Measurements from ENCODE around the gene ATP11A. TPM values are rescaled to one million over a fixed set of nuclear protein-coding genes. Genes with fewer than 3 reads are reported as not detected.

Gene ATP11A
- total RNA-seq, 1 experiment from 2014 or later = 8.7 TPM

GRCh38 chr13:112657850-112658445, 31.9 kb upstream of the ATP11A start:
- no peak overlapping the region for H3K9ac ChIP-seq (ENCODE audit: low read length)
- ChIA-PET POLR2A (ENCODE audit: unreplicated experiment) (no interaction called here), CTCF (no interaction called here)
- DNase-seq (peak; percentile 63), ATAC-seq (peak; percentile 85)
- TF ChIP-seq EZH2 (IDR thresholded peaks at IDR 0.05; ENCODE audit: low read length, unreplicated experiment) (no peak), EZH2phosphoT487 (IDR thresholded peaks at IDR 0.05; ENCODE audit: borderline replicate concordance, low read length) (no peak), CTCF (conservative IDR thresholded peaks at IDR 0.05; ENCODE audit: low read depth, low read length) (no peak)
- peak overlapping the region; percentile 33 for H3K4me2 ChIP-seq (ENCODE audit: low read length)
- H3K27ac ChIP-seq (ENCODE audit: low read length) = peak overlapping the region; percentile 17; the same call in 1 of the 2 replicates
- H3K9me2 ChIP-seq (replicated peaks; ENCODE audit: low read length) = no peaks in the 10 kb centered on the region
- H3K4me1 ChIP-seq (ENCODE audit: insufficient read depth, low read length) = peaks cover 8% of the 10 kb centered on the region
- H3K4me3 ChIP-seq (ENCODE audit: low read length) = no peak overlapping the region
- BruUV-seq (replicated peaks) = no TSS peak
- H3K27me3 ChIP-seq (ENCODE audit: low read length) = no peaks in the 10 kb centered on the region
- no peaks in the 10 kb centered on the region for H4K20me1 ChIP-seq (ENCODE audit: low read length)
- no peaks in the 10 kb centered on the region for H3K9me3 ChIP-seq (ENCODE audit: low read length)
- peak overlapping the region; percentile 57 for H2AFZ ChIP-seq (ENCODE audit: low read length)
- intact Hi-C loops (cut with micrococcal nuclease) = no loop called here
- H3K79me2 ChIP-seq (ENCODE audit: low read length) = no peaks in the 10 kb centered on the region
- H3K36me3 ChIP-seq (ENCODE audit: low read depth, low read length) = no peaks in the 10 kb centered on the region
- no peaks in the 10 kb centered on the region for H3F3A ChIP-seq (ENCODE audit: low read length, unreplicated experiment)

- ChIA-PET POLR2A (ENCODE audit: unreplicated experiment) (no interaction called here), CTCF (no interaction called here)
- BruUV-seq (replicated peaks) = no TSS peak
- Histone ChIP-seq H3K4me2 (ENCODE audit: low read length) (no peak overlapping the region), H3K36me3 (ENCODE audit: low read depth, low read length) (no peaks in the 10 kb centered on the region), H3K4me3 (ENCODE audit: low read length) (no peak overlapping the region), H3K9me3 (ENCODE audit: low read length) (no peaks in the 10 kb centered on the region), H3K9me2 (replicated peaks; ENCODE audit: low read length) (no peaks in the 10 kb centered on the region), H3K27me3 (ENCODE audit: low read length) (no peaks in the 10 kb centered on the region), H3K79me2 (ENCODE audit: low read length) (no peaks in the 10 kb centered on the region), H3K9ac (ENCODE audit: low read length) (no peak overlapping the region), H4K20me1 (ENCODE audit: low read length) (no peaks in the 10 kb centered on the region), H3F3A (ENCODE audit: low read length, unreplicated experiment) (no peaks in the 10 kb centered on the region), H2AFZ (ENCODE audit: low read length) (no peak overlapping the region; the same call in 1 of the 2 replicates), H3K4me1 (ENCODE audit: insufficient read depth, low read length) (peaks cover 8% of the 10 kb centered on the region), H3K27ac (ENCODE audit: low read length) (peak overlapping the region; percentile 17; the same call in 1 of the 2 replicates)
- no peak for TF ChIP-seq EZH2 (IDR thresholded peaks at IDR 0.05; ENCODE audit: low read length, unreplicated experiment)
- no peak for TF ChIP-seq EZH2phosphoT487 (IDR thresholded peaks at IDR 0.05; ENCODE audit: borderline replicate concordance, low read length)
- no peak for TF ChIP-seq CTCF (conservative IDR thresholded peaks at IDR 0.05; ENCODE audit: low read depth, low read length)
- no peak for DNase-seq
- ATAC-seq = no peak
- intact Hi-C loops (cut with micrococcal nuclease) = no loop called here
Observed at GRCh38 chr13:112658808-112659207, 31.0 kb upstream of the ATP11A start.

DNA sequence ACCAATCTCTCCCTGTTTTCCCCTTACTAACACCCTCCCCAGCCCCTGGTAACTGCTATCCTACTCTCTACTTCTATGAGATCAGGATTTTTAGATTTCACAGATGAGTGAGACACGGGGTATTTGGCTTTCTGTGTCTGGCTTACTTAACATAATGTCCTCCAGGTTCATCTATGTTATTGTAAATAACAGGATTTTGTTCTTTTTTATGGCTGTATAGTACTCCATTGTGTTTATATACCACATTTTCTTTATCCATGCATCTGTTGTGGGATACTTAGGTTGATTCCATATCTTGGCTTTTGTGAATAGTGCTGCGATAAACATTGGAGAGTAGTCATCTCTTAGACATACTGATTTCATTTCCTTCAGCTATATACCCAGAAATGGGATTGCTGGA, 28.5 kb upstream of the ATP11A start:
- Histone ChIP-seq H3K4me1 (ENCODE audit: insufficient read depth, low read length) (peaks cover 8% of the 10 kb centered on the region), H2AFZ (ENCODE audit: low read length) (no peak overlapping the region), H3K9ac (ENCODE audit: low read length) (no peak overlapping the region), H3K9me2 (replicated peaks; ENCODE audit: low read length) (no peaks in the 10 kb centered on the region), H3K9me3 (ENCODE audit: low read length) (no peaks in the 10 kb centered on the region), H4K20me1 (ENCODE audit: low read length) (no peaks in the 10 kb centered on the region), H3K4me2 (ENCODE audit: low read length) (no peak overlapping the region), H3K27ac (ENCODE audit: low read length) (no peak overlapping the region), H3K36me3 (ENCODE audit: low read depth, low read length) (no peaks in the 10 kb centered on the region), H3K4me3 (ENCODE audit: low read length) (no peak overlapping the region), H3K27me3 (ENCODE audit: low read length) (no peaks in the 10 kb centered on the region), H3K79me2 (ENCODE audit: low read length) (no peaks in the 10 kb centered on the region), H3F3A (ENCODE audit: low read length, unreplicated experiment) (no peaks in the 10 kb centered on the region)
- ChIA-PET POLR2A (ENCODE audit: unreplicated experiment) (no interaction called here), CTCF (no interaction called here)
- TF ChIP-seq CTCF (conservative IDR thresholded peaks at IDR 0.05; ENCODE audit: low read depth, low read length) (no peak), EZH2 (IDR thresholded peaks at IDR 0.05; ENCODE audit: low read length, unreplicated experiment) (no peak), EZH2phosphoT487 (IDR thresholded peaks at IDR 0.05; ENCODE audit: borderline replicate concordance, low read length) (no peak)
- intact Hi-C loops (cut with micrococcal nuclease) = no loop called here
- BruUV-seq (replicated peaks) = no TSS peak
- ATAC-seq (no peak), DNase-seq (no peak)
